CD4-positive, alpha-beta T cell treated with Interleukin-12 subunit alpha and Interleukin-12 subunit beta, for 1 hour (primary cell): Measurements from ENCODE around the gene CPEB3.
"Not testable (repeated sequence)": the region's sequence is repeated elsewhere in the genome, so short reads cannot be mapped to it uniquely, and the experiment has no call there.

ENCODE experiments used
- DNase-seq: peaks from one replicate; pipeline ENCODE4 v3.0.0-alpha.2; 2020

The CPEB3 gene

GRCh38 chr10:92091965-92092364 is 198.9 kb downstream of the CPEB3 start:
- no peak for DNase-seq

GRCh38 chr10:92087750-92088395 is 203.0 kb downstream of the CPEB3 start:
- peak; percentile 62 for DNase-seq

GRCh38 chr10:92082583-92083280 is 208.1 kb downstream of the CPEB3 start:
- DNase-seq, result no peak

- DNase-seq, result no peak
These were observed 209.2 kb downstream of the CPEB3 start for GRCh38 chr10:92081641-92082040.

GRCh38 chr10:92080244-92080643 is 210.6 kb downstream of the CPEB3 start:
- DNase-seq, result no peak

GRCh38 chr10:92079003-92079402 is 211.9 kb downstream of the CPEB3 start:
- no peak for DNase-seq

- no peak for DNase-seq
These were observed 214.2 kb downstream of the CPEB3 start for GRCh38 chr10:92076722-92077121.

- no peak for DNase-seq
These were observed 215.0 kb downstream of the CPEB3 start for GRCh38 chr10:92075829-92076228.

GRCh38 chr10:92074126-92074887 is 216.6 kb downstream of the CPEB3 start:
- DNase-seq, result no peak

GRCh38 chr10:92068900-92069299 is 222.0 kb downstream of the CPEB3 start:
- DNase-seq, result no peak

GRCh38 chr10:92066386-92066785 is 224.5 kb downstream of the CPEB3 start:
- DNase-seq, result no peak

- DNase-seq, result no peak
These were observed 226.4 kb downstream of the CPEB3 start for GRCh38 chr10:92064506-92064905.

- no peak for DNase-seq
These were observed 228.6 kb downstream of the CPEB3 start for GRCh38 chr10:92062273-92062672.

GRCh38 chr10:92054807-92055206 is 236.1 kb downstream of the CPEB3 start:
- DNase-seq, result no peak

GRCh38 chr10:92052741-92053140 is 238.1 kb downstream of the CPEB3 start:
- no peak for DNase-seq

- no peak for DNase-seq
These were observed 238.8 kb downstream of the CPEB3 start for GRCh38 chr10:92052088-92052487.

GRCh38 chr10:92047215-92047614 is 243.7 kb downstream of the CPEB3 start:
- no peak for DNase-seq

- no peak for DNase-seq
These were observed 245.2 kb downstream of the CPEB3 start for GRCh38 chr10:92045641-92046106.

- no peak for DNase-seq
These were observed 248.3 kb downstream of the CPEB3 start for GRCh38 chr10:92042541-92042940.

- no peak for DNase-seq
These were observed 251.9 kb downstream of the CPEB3 start for GRCh38 chr10:92038949-92039348.

GRCh38 chr10:92033070-92033469 is 257.8 kb downstream of the CPEB3 start:
- not testable (repeated sequence) for DNase-seq

GRCh38 chr10:92031580-92031979 is 259.3 kb downstream of the CPEB3 start:
- DNase-seq, result no peak

- no peak for DNase-seq
These were observed 263.7 kb downstream of the CPEB3 start for GRCh38 chr10:92027141-92027540.

GRCh38 chr10:92025340-92025739 is 265.5 kb downstream of the CPEB3 start:
- not testable (repeated sequence) for DNase-seq
